Common myeloid progenitor, CD34-positive (primary cell): ENCODE results near the gene CADPS2.

Source experiments
- CTCF ChIA-PET: fragments of 350-600 bp; sonication (Branson Sonifier 250); formaldehyde crosslinking; loops from one replicate; lab custom pipeline; 2021; ENCODE audit warnings: antibody characterized with exemption; lab: Charles Lee
- POLR2A ChIA-PET: fragments of 350-600 bp; sonication (Branson Sonifier 250); formaldehyde crosslinking; loops from one replicate; lab custom pipeline; 2021; ENCODE audit warnings: antibody characterized with exemption; lab: Charles Lee
- DNase-seq, 3 donors: peaks; one replicate each; pipeline versions ENCODE4 v3.0.0 to v3.0.0-alpha.2; 2013
- H3K27ac ChIP-seq, 2 experiments: 1 replicate in 1 of 2; 2 replicates in 1 of 2; pipeline ENCODE4 v1.7.0; 2013; ENCODE audit warnings: inconsistent platforms in 2 of 2, low read length in 2 of 2, mild to moderate bottlenecking in 2 of 2, low read depth in 1 of 2, moderate library complexity in 1 of 2; ENCODE audit not compliant: severe bottlenecking in 2 of 2, insufficient read depth in 1 of 2, poor library complexity in 1 of 2
- H3K27me3 ChIP-seq, 5 experiments: replicated peaks in 2 of 5; 1 replicate in 3 of 5; 2 replicates in 2 of 5; pipeline versions ENCODE4 v1.6.1 to v1.7.0; 2013; ENCODE audit warnings: low read length in 4 of 5, mild to moderate bottlenecking in 2 of 5, moderate library complexity in 2 of 5, inconsistent platforms in 1 of 5; ENCODE audit not compliant: insufficient read depth in 5 of 5, control insufficient read depth in 4 of 5
- H3K36me3 ChIP-seq, 4 experiments: 1 replicate in 2 of 4; 2 replicates in 2 of 4; pipeline versions ENCODE4 v1.6.1 to v1.7.0; 2013; ENCODE audit warnings: low read length in 3 of 4, control low read depth in 1 of 4, mild to moderate bottlenecking in 1 of 4; ENCODE audit not compliant: control insufficient read depth in 4 of 4, insufficient read depth in 4 of 4
- H3K4me1 ChIP-seq, 4 experiments: 1 replicate in 3 of 4; 2 replicates in 1 of 4; pipeline versions ENCODE4 v1.6.1 to v1.7.1; 2013; ENCODE audit warnings: low read length in 3 of 4, mild to moderate bottlenecking in 3 of 4, control low read depth in 1 of 4, inconsistent platforms in 1 of 4, moderate library complexity in 1 of 4; ENCODE audit not compliant: control insufficient read depth in 4 of 4, insufficient read depth in 4 of 4; ENCODE audit errors: control extremely low read depth in 1 of 4
- H3K4me3 ChIP-seq, 7 experiments: 1 replicate in 4 of 7; 2 replicates in 3 of 7; pipeline versions ENCODE4 v1.5.1 to v1.7.0; 2013; ENCODE audit warnings: mild to moderate bottlenecking in 7 of 7, low read length in 6 of 7, moderate library complexity in 6 of 7, inconsistent platforms in 2 of 7, low read depth in 2 of 7, control low read depth in 1 of 7; ENCODE audit not compliant: insufficient read depth in 4 of 7, control insufficient read depth in 1 of 7; ENCODE audit errors: extremely low read depth in 1 of 7
- H3K9me3 ChIP-seq, 5 experiments: 1 replicate in 4 of 5; 2 replicates in 1 of 5; pipeline versions ENCODE4 v1.6.1 to v1.7.1; 2013; ENCODE audit warnings: low read length in 4 of 5, mild to moderate bottlenecking in 2 of 5, inconsistent platforms in 1 of 5, low read depth in 1 of 5, moderate library complexity in 1 of 5; ENCODE audit not compliant: control insufficient read depth in 4 of 5, insufficient read depth in 2 of 5; ENCODE audit errors: control extremely low read depth in 1 of 5
- WGBS: methylation state at CpG from one replicate; pipeline ENCODE4 v1.1.5; 2013; ENCODE audit not compliant: insufficient coverage; 5-methylcytosine and 5-hydroxymethylcytosine counted together

Gene CADPS2

GRCh38 chr7:122584676-122585251 is 301.5 kb downstream of the CADPS2 start:
- no peak overlapping the region for H3K27ac ChIP-seq
- 73% methylated on average over 3 of the region's 3 CpGs for WGBS
- H3K27me3 ChIP-seq: no peaks in the 10 kb centered on the region
- ChIA-PET POLR2A (no interaction called here), CTCF (no interaction called here)
- DNase-seq: no peak
- H3K36me3 ChIP-seq: no peaks in the 10 kb centered on the region
- H3K4me3 ChIP-seq: no peak overlapping the region
- H3K4me1 ChIP-seq: no peaks in the 10 kb centered on the region
- no peaks in the 10 kb centered on the region for H3K9me3 ChIP-seq

DNA sequence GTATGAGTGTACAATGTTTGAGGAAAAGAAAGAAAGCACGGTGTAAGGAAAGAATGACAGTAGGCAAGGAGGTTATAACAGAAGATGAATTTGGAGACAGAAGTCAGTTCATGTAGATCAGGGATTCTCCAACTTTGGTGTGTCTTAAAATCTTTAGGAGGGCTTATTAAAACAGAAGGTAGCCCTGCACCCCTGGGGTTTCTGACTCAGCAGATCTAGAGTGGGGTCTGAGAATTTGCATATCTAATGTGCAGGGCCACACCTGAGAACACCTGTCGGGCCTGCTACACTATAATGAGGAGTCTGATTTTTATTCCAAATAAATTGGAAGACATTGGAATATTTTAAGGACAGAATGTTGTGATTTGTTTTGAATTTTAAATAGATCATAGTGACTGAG is 307.9 kb downstream of the CADPS2 start:
- CTCF ChIA-PET: no interaction called here
- 100% methylated on average over 1 of the region's 2 CpGs for WGBS
- H3K9me3 ChIP-seq: no peaks in the 10 kb centered on the region
- no peaks in the 10 kb centered on the region for H3K4me1 ChIP-seq
- no peaks in the 10 kb centered on the region for H3K27me3 ChIP-seq
- no peak for DNase-seq
- POLR2A ChIA-PET: no interaction called here
- no peak overlapping the region for H3K4me3 ChIP-seq
- no peaks in the 10 kb centered on the region for H3K36me3 ChIP-seq
- H3K27ac ChIP-seq: no peak overlapping the region

DNA sequence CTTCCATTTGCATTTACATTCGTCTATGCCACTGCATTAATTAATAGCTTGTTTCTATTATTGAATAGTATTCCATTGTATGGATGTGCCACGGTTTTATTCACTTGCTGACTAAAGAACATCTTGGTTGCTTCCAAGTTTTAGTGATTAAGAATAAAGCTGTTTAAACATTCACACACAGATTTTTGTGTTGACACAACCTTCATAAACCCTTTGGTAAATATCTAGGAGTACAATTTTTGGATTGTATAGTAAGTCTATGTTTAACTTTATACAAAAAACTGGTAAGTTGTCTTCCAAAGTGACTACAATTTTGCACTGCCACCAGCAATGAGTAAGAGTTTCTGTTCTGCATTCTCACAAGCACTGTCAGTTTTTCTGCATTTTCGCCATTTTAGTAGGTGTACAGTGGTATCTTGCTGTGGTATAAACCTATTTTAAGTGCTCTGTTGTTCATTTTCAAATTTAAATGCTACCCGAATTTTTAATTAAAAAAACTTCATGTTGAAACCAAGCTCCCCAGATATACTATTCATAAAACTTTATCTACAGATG is 308.7 kb downstream of the CADPS2 start:
- H3K9me3 ChIP-seq: no peaks in the 10 kb centered on the region
- no peaks in the 10 kb centered on the region for H3K4me1 ChIP-seq
- no peak overlapping the region for H3K27ac ChIP-seq
- DNase-seq: no peak
- no peak overlapping the region for H3K4me3 ChIP-seq
- POLR2A ChIA-PET: no interaction called here
- H3K27me3 ChIP-seq: no peaks in the 10 kb centered on the region
- WGBS: no CpG with 5 or more reads among the region's 4 CpGs
- H3K36me3 ChIP-seq: no peaks in the 10 kb centered on the region
- CTCF ChIA-PET: no interaction called here

GRCh38 chr7:122572706-122573105 is 313.6 kb downstream of the CADPS2 start:
- H3K27me3 ChIP-seq: no peaks in the 10 kb centered on the region
- ChIA-PET CTCF (no interaction called here), POLR2A (no interaction called here)
- DNase-seq: no peak
- H3K27ac ChIP-seq: no peak overlapping the region
- no peak overlapping the region for H3K4me3 ChIP-seq
- H3K9me3 ChIP-seq: no peaks in the 10 kb centered on the region
- WGBS: 90% methylated on average over 4 of the region's 4 CpGs
- H3K36me3 ChIP-seq: no peaks in the 10 kb centered on the region
- no peaks in the 10 kb centered on the region for H3K4me1 ChIP-seq

- no CpG with 5 or more reads among the region's 2 CpGs for WGBS
- H3K27ac ChIP-seq: no peak overlapping the region
- DNase-seq: no peak
- CTCF ChIA-PET: no interaction called here
- POLR2A ChIA-PET: no interaction called here
- H3K27me3 ChIP-seq: peaks cover 0 to 1% (median 0%) of the 10 kb centered on the region in 5 experiments
- H3K4me1 ChIP-seq: no peaks in the 10 kb centered on the region
- no peaks in the 10 kb centered on the region for H3K36me3 ChIP-seq
- peaks cover 0 to 1% (median 0%) of the 10 kb centered on the region in 5 experiments for H3K9me3 ChIP-seq
- H3K4me3 ChIP-seq: no peak overlapping the region
Measured at GRCh38 chr7:122561326-122561725, 324.9 kb downstream of the CADPS2 start.

DNA sequence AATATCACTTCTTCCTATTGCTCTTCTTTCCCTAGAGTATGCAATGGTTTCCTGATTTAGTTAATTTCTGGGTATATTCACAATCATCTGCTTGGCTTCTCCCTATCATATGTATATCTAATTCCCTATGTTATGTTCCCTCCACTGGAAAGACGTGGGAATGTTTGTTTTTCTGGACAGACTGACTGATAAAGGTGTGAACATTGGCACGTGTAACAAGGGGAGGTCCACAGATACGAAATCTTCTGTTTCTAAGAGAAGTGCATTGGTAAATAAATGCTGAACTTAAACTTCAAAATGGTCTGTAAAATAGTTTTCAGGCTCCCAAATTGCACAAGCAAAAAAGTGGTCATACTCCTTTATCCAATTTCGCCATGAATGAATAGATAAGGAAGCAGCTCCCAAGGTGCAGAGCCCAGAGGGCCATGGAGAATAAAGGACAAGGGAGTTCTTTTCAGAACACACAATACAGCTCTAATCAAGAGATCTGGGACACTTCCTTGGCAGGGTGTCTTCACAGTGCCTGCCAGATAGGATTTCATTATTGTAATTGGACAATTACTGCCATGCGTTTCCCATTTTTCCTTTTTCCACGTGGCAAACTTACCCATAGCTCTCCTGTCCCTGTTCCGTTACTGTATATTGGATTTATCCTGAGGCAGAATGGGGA is 329.3 kb downstream of the CADPS2 start:
- Histone ChIP-seq H3K9me3 (no peaks in the 10 kb centered on the region), H3K4me3 (no peak overlapping the region), H3K27ac (no peak overlapping the region), H3K4me1 (no peaks in the 10 kb centered on the region), H3K27me3 (peaks cover 0 to 1% (median 0%) of the 10 kb centered on the region in 5 experiments), H3K36me3 (no peaks in the 10 kb centered on the region)
- ChIA-PET CTCF (no interaction called here), POLR2A (no interaction called here)
- no peak for DNase-seq
- 92% methylated on average over 5 of the region's 7 CpGs for WGBS

GRCh38 chr7:122556219-122556618 is 330.0 kb downstream of the CADPS2 start:
- Histone ChIP-seq H3K9me3 (no peaks in the 10 kb centered on the region), H3K36me3 (no peaks in the 10 kb centered on the region), H3K27ac (no peak overlapping the region), H3K4me3 (no peak overlapping the region), H3K4me1 (no peaks in the 10 kb centered on the region), H3K27me3 (peaks cover 0 to 1% (median 0%) of the 10 kb centered on the region in 5 experiments)
- no peak for DNase-seq
- CTCF ChIA-PET: interaction anchor here (0.9 kb wide), 1 partner anchor 11 kb away, joined by 3 read pairs; no protein-coding TSS in a partner anchor
- POLR2A ChIA-PET: no interaction called here
